ENCODE results near the gene PTPRO.

DNA sequence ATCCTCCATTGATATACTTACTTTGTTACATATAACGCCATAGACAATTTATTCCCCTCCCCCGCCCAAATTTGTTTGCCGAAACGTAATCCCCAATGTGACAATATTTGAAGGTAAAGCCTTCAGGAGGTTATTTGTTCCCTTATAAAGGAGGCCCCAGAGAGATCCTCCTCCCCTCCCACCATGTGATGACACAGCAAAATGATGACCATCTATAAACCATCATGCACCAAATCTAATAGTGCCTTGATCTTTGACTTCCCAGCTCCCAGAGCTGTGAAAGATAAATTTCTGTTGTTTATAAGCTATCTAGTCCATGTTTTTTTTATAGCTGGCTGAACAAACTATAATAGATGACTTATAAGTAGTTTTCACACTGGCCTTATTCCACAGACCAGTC lies 122.2 kb downstream of the PTPRO start:
- no peak for TF ChIP-seq POLR2AphosphoS5 (IDR thresholded peaks at IDR 0.05; ENCODE audit: low read depth, low read length)
- TF ChIP-seq POLR2A (IDR thresholded peaks at IDR 0.05; ENCODE audit: low read depth, low read length) = no peak
- no peak for TF ChIP-seq TAF1 (IDR thresholded peaks at IDR 0.05; ENCODE audit: borderline replicate concordance, low read depth, low read length)
